ENCODE measurements around the gene SERPINA7.
"Not testable (repeated sequence)": the region's sequence is repeated elsewhere in the genome, so short reads cannot be mapped to it uniquely, and the experiment has no call there.

Gene SERPINA7

GRCh38 chrX:106038625-106039024 lies at the start of gene SERPINA7:
Gene SERPINA7 (minus strand): TSS chrX:106038727. CDS start chrX:106037058, 1,669 bp downstream.
- no peak for DNase-seq (ENCODE audit: extremely low spot score, insufficient read length, low read depth)
- no peak for FAIRE-seq

DNA sequence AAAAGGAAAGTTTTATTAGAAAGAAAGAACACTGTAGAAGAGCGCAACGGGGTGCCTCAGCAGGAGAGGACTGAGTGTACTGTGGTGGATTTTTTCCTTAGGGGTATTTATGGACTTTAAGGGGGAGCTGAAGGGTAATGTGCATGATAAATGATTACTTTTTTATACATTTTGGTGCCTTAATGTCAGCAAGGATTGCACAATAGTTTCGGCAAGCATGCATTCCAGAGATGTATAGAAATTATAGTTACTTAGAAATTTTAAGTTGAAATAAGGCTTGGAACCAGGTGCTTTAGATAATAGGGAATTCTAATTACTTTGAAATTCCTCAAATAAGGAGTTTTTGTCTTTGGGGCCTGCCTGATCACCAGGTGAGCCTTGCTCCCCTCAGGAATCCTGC lies 30.5 kb upstream of the SERPINA7 start:
- FAIRE-seq (no peak), DNase-seq (ENCODE audit: extremely low spot score, insufficient read length, low read depth) (no peak)

GRCh38 chrX:106050054-106050453 lies 11.5 kb upstream of the SERPINA7 start:
- DNase-seq (ENCODE audit: extremely low spot score, insufficient read length, low read depth) (no peak), FAIRE-seq (no peak)

DNA sequence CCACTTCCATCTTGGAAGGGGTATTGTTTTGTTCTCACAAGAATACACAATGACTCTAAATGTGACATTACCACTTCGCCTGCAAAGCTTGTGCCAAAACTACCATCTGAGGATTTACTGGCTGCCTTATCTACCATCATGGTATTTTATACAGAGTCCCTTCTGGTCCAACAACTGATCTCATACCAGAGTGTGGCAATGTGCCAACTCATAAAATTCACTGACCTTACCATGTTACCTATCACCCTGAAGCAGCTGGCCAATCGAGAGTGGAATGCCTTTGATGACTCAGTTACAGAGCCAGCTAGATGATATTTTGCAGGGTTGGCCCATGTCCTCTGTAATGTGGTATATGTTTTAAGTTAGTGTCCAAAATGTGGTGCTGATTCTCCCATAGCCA lies 3.8 kb upstream of the SERPINA7 start:
- FAIRE-seq, result no peak
- DNase-seq (ENCODE audit: extremely low spot score, insufficient read length, low read depth), result no peak

DNA sequence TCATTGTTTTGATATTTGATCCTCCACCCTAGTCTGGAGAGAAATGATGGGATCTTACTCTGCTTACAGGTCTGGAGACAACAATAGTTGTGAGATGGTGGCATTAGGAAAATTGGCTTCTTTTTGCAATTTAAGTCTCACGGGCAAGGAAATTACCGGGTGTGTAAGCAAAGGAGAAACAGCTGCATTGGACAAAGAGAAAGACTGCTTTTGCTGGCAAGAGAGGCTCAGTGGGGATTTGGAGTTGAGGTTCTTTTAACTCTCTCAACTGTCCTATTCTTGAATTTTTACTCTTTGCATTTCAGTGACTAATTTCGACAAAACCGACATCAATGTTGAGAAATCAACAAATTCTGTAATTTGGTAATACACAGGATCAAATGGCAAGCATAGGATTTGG lies 2.3 kb upstream of the SERPINA7 start:
- FAIRE-seq, result no peak
- no peak for DNase-seq (ENCODE audit: extremely low spot score, insufficient read length, low read depth)

GRCh38 chrX:106039920-106040319 lies 1.4 kb upstream of the SERPINA7 start:
- DNase-seq (ENCODE audit: extremely low spot score, insufficient read length, low read depth), result no peak
- FAIRE-seq, result no peak

- FAIRE-seq, result no peak
- no peak for DNase-seq (ENCODE audit: extremely low spot score, insufficient read length, low read depth)
Observed at GRCh38 chrX:106037835-106038473, 573 bp downstream of the SERPINA7 start.

- DNase-seq (ENCODE audit: extremely low spot score, insufficient read length, low read depth) (no peak), FAIRE-seq (no peak)
Observed at GRCh38 chrX:106036716-106037115, 1.8 kb downstream of the SERPINA7 start.

GRCh38 chrX:106035064-106035463 lies 3.5 kb downstream of the SERPINA7 start:
- DNase-seq (ENCODE audit: extremely low spot score, insufficient read length, low read depth) (no peak), FAIRE-seq (no peak)

DNA sequence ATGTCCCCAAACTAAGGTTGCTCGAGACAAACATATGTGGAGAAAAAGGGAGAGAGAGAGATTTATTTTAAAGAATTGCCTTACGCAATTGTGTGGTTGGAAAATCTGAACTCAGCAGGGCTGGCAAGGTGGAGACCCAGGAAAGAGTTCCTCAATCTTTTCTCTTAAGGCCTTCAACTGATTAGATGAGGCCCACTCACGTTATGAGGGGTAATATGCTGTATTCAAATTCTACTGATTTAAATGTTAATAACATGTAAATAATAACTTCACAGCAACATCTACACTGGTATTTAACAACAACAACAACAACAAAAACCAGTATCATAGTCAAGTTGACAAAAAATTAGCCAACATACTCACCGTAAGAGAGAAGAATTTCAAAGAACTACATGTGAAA lies 14.6 kb downstream of the SERPINA7 start:
- DNase-seq (ENCODE audit: extremely low spot score, insufficient read length, low read depth), result no peak
- no peak for FAIRE-seq

GRCh38 chrX:106022238-106022637 lies 16.3 kb downstream of the SERPINA7 start:
- FAIRE-seq, result no peak
- DNase-seq (ENCODE audit: extremely low spot score, insufficient read length, low read depth), result no peak

DNA sequence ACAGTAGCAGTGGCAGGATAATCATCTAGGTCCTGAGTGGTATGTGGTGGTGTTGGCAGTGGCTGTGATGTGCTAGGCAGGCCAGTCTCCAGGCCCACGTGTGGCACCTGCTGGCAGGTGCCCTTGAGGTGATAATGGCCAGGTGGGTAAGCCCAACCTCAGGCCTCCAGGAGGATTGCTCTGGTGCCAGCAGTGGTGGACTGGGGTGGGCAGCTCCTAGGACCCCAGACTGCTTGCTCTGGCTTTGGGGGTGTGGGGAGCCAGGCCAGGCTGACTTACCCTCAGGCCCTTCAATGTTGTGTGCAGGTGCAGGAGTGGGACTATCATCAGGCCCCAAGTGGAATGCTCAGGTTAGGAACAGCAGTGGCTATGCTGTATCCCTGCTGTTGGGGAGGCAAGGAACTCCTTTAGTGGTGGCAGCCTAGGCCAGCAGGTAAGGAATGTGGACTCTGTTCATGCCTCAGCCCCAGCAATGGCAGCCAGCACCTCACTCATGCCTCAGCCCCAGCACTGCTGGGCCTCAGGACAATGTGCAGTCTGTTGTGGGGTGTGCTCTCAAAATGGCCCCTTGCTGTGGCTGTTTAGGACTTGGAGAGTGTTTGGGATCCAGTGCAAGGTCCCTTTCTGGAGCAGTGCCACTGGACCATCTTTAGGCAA lies 24.3 kb downstream of the SERPINA7 start:
- FAIRE-seq (no peak), DNase-seq (ENCODE audit: extremely low spot score, insufficient read length, low read depth) (no peak)

- DNase-seq (ENCODE audit: extremely low spot score, insufficient read length, low read depth) (no peak), FAIRE-seq (no peak)
Observed at GRCh38 chrX:106009145-106009544, 29.4 kb downstream of the SERPINA7 start.

DNA sequence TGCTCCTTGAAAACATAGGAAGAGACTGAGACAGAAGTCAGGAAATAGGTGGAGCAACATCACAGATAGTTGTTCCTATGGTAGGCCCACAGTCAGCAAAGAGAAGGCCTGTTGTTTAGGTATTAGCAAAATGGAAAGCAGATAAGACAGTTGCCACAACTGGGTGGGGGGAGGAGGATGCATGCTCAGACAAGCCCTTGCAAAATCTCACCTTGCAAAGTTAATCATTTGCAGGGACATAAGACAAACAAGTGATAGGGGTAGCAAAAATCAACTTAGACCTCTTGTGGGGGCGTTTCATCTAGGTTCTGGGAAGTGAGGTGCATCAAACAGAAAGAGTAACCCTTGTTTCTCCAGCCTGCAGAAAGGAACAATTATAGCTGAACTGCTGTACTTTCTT lies 30.7 kb downstream of the SERPINA7 start:
- DNase-seq (ENCODE audit: extremely low spot score, insufficient read length, low read depth), result no peak
- FAIRE-seq, result no peak

- DNase-seq (ENCODE audit: extremely low spot score, insufficient read length, low read depth) (no peak), FAIRE-seq (no peak)
Observed at GRCh38 chrX:106005684-106006083, 32.8 kb downstream of the SERPINA7 start.

DNA sequence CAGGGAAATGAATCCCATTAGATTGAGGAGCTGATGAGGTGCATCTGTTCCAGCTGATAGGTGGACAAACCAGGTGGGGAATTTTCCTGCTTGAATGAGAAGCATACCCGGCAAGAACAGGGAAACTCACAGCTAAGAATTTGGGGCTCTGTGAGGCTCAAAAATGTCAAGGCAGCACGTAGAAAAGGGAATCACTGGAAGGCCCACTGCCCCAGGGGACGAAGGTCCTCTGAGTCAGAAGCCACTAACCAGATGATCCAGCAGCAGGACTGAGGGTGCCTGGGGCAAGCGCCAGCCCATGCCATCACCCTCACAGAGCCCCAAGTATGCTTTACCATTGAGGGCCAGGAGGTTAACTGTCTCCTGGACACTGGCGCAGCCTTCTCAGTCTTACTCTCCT lies 37.9 kb downstream of the SERPINA7 start:
- not testable (repeated sequence) for DNase-seq (ENCODE audit: extremely low spot score, insufficient read length, low read depth); FAIRE-seq

DNA sequence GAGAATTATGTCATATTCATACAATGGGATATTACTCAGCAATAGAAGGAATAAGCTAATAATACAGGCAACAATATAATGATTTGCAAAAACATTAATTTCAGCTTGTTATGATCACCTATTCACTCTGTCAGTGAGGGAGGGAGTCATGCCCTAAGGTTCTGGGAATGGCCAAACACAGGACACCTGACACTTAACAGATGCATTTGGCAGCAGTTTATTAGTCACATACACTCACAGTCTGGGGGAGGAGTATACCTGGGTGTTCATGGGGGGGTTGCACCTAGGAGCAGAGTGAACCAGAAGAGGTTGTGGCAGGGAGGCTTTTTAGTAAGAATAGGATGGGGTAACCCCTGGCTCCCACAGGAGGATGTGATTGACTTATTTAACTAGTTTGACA lies 38.3 kb downstream of the SERPINA7 start:
- FAIRE-seq (no peak), DNase-seq (ENCODE audit: extremely low spot score, insufficient read length, low read depth) (no peak)

DNA sequence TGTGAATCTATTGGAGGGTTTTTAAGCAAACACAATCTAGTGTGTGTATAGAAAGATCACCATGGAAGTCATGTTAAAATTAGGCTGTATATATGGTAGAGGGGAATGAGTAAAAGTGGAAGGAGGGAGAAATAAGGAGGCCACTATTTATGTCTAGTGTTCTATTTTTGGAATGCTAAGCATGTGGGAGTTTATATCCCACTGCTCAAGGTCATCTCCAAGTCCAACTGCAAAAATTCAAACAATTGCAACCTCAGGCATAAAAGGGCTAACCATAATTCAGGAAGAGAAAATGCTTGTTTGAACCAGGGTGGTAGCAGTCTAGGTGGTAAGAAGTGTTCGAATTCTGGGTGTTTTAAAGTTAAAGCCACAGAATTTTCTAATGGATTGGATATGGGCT lies 39.2 kb downstream of the SERPINA7 start:
- FAIRE-seq, result no peak
- DNase-seq (ENCODE audit: extremely low spot score, insufficient read length, low read depth), result no peak

GRCh38 chrX:105988487-105988886 lies 50.0 kb downstream of the SERPINA7 start:
- DNase-seq (ENCODE audit: extremely low spot score, insufficient read length, low read depth); FAIRE-seq: not testable (repeated sequence)

Data from GM18507 (cell line).